ENCODE data around the gene FAM98B. TPM values are rescaled to one million over a fixed set of nuclear protein-coding genes. Genes with fewer than 3 reads are reported as not detected.

Gene FAM98B
- total and polyA plus RNA-seq, 2 of the 8 experiments (the other 6 are each of a cell fraction or from before 2014, with no cell fraction given), result 5.9 to 48.4 TPM

GRCh38 chr15:38453971-38454695, at the start of gene FAM98B (continued):
- TF ChIP-seq HDAC2 (IDR thresholded peaks at IDR 0.05; ENCODE audit: borderline replicate concordance in 1 of 2, low read depth in 2 of 2, low read length in 2 of 2) (peak in 1 of 2 experiments; percentile 46; a peak in 1 of 4 replicates), E2F6 (IDR thresholded peaks at IDR 0.05) (peak; percentile 75), FOSL1 (IDR thresholded peaks at IDR 0.05; ENCODE audit: insufficient read depth, low read depth, low read length) (no peak), BRCA1 (IDR thresholded peaks at IDR 0.05; ENCODE audit: low read depth, low read length) (no peak; the same call in 1 of the 2 replicates), TBP (IDR thresholded peaks at IDR 0.05; ENCODE audit: low read depth, low read length) (peak; percentile 94), EGR1 (IDR thresholded peaks at IDR 0.05; ENCODE audit: borderline replicate concordance, low read depth, low read length) (0 out of 2 replicates have a peak, but pooled peaks have one; percentile 22), CBX5 (IDR thresholded peaks at IDR 0.05; ENCODE audit: low read depth, low read length) (no peak), JUND (IDR thresholded peaks at IDR 0.05; ENCODE audit: low read length) (peak; percentile 59; the same call in 1 of the 2 replicates), KDM5A (IDR thresholded peaks at IDR 0.05; ENCODE audit: low read length) (peak; percentile 84), NANOG (IDR thresholded peaks at IDR 0.05; ENCODE audit: insufficient read depth, low read depth, low read length, poor library complexity, severe bottlenecking) (no peak), TEAD4 (IDR thresholded peaks at IDR 0.05; ENCODE audit: low read depth, low read length) (no peak), CTBP2 (IDR thresholded peaks at IDR 0.05; ENCODE audit: borderline replicate concordance, insufficient read depth, insufficient read length, low read length) (peak; percentile 63), RNF2 (IDR thresholded peaks at IDR 0.05; ENCODE audit: borderline replicate concordance, low read depth, low read length, missing control alignments, poor library complexity, severe bottlenecking) (no peak), SP2 (IDR thresholded peaks at IDR 0.05; ENCODE audit: low read length) (no peak), GABPA (IDR thresholded peaks at IDR 0.05; ENCODE audit: borderline replicate concordance, insufficient read depth, low read length) (peak; percentile 91), CREB1 (IDR thresholded peaks at IDR 0.05) (peak; percentile 73), TAF7 (optimal IDR thresholded peaks at IDR 0.05; ENCODE audit: borderline replicate concordance, low read depth, low read length) (peak; percentile 88)
- TF ChIP-seq, protein P1, sequence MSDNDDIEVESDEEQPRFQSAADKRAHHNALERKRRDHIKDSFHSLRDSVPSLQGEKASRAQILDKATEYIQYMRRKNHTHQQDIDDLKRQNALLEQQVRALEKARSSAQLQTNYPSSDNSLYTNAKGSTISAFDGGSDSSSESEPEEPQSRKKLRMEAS (IDR thresholded peaks at IDR 0.05), result peak; percentile 58; the same call in 1 of the 2 replicates
